Measurements from ENCODE around the gene GMPR2. TPM values are rescaled to one million over a fixed set of nuclear protein-coding genes. Genes with fewer than 3 reads are reported as not detected.
A peak's percentile ranks its signal among the peaks of the same experiment; 100 is the strongest.

The GMPR2 gene
- total RNA-seq, 2 experiments from 2014 or later = 45.6 to 49.3 TPM

GRCh38 chr14:24207104-24207551, 25.6 kb upstream of the GMPR2 start:
- ChIA-PET CTCF (interaction anchor here (1.6 kb wide), 1 partner anchor 101 kb away, joined by 5 read pairs; no protein-coding TSS in a partner anchor), POLR2A (interaction anchor here (0.8 to 8.5 kb wide), 6 partner anchors 9 to 51 kb away, joined by 3 to 58 read pairs (median 4); partner anchors contain the start of genes MDP1 and TM9SF1)
- peaks cover 76% of the 10 kb centered on the region for H3K36me3 Mint-ChIP-seq (ENCODE audit: low read depth)
- H3K9me3 Mint-ChIP-seq = peaks cover 8% of the 10 kb centered on the region
- intact Hi-C loops (cut with micrococcal nuclease) = no loop called here
- H3K27me3 Mint-ChIP-seq = no peaks in the 10 kb centered on the region
- ATAC-seq = peak; percentile 30
- no peak overlapping the region for H3K4me3 Mint-ChIP-seq
- no peak for DNase-seq
- peaks cover 50% of the 10 kb centered on the region for H3K4me1 Mint-ChIP-seq (ENCODE audit: low read depth)
- peak overlapping the region; percentile 60 for H3K27ac Mint-ChIP-seq
- TF ChIP-seq CTCF (IDR thresholded peaks at IDR 0.05) = no peak

GRCh38 chr14:24207625-24208024, 25.1 kb upstream of the GMPR2 start:
- no peak overlapping the region for H3K4me3 Mint-ChIP-seq
- DNase-seq (no peak), ATAC-seq (no peak)
- intact Hi-C loops (cut with micrococcal nuclease) = no loop called here
- H3K36me3 Mint-ChIP-seq (ENCODE audit: low read depth) = peaks cover 73% of the 10 kb centered on the region
- H3K9me3 Mint-ChIP-seq = peaks cover 5% of the 10 kb centered on the region
- ChIA-PET POLR2A (interaction anchor here (1.0 to 8.5 kb wide), 5 partner anchors 8 to 52 kb away, joined by 3 to 58 read pairs (median 5); partner anchors contain the start of genes MDP1 and TM9SF1), CTCF (interaction anchor here (1.6 kb wide), 1 partner anchor 101 kb away, joined by 5 read pairs; no protein-coding TSS in a partner anchor)
- H3K27ac Mint-ChIP-seq = peak overlapping the region; percentile 60
- TF ChIP-seq CTCF (IDR thresholded peaks at IDR 0.05) = no peak
- H3K4me1 Mint-ChIP-seq (ENCODE audit: low read depth) = peaks cover 50% of the 10 kb centered on the region
- H3K27me3 Mint-ChIP-seq = no peaks in the 10 kb centered on the region

- Mint-ChIP-seq H3K27me3 (no peaks in the 10 kb centered on the region), H3K4me3 (peak overlapping the region; percentile 97), H3K4me1 (ENCODE audit: low read depth) (peaks cover 56% of the 10 kb centered on the region), H3K9me3 (no peaks in the 10 kb centered on the region), H3K27ac (peak overlapping the region; percentile 98), H3K36me3 (ENCODE audit: low read depth) (peaks cover 64% of the 10 kb centered on the region)
- ATAC-seq = no peak
- ChIA-PET CTCF (interaction anchor here (1.2 to 4.7 kb wide), 3 partner anchors 10 to 96 kb away, joined by 3 to 24 read pairs (median 3); partner anchors contain the start of genes CIDEB and TINF2), POLR2A (interaction anchor here (0.6 to 8.5 kb wide), 4 partner anchors 16 to 65 kb away, joined by 3 to 58 read pairs (median 4); partner anchors contain the start of genes PSME2, TINF2 and TM9SF1)
- no peak for DNase-seq
- intact Hi-C loops (cut with micrococcal nuclease) = no loop called here
- TF ChIP-seq CTCF (IDR thresholded peaks at IDR 0.05) = no peak
These were observed 21.4 kb upstream of the GMPR2 start for GRCh38 chr14:24211311-24211710.

GRCh38 chr14:24212924-24213865, 19.5 kb upstream of the GMPR2 start, which contains the start of gene CHMP4A:
CHMP4A (minus strand) TSS chr14:24213488; CDS start chr14:24213439, 49 bp downstream.
- no peaks in the 10 kb centered on the region for H3K9me3 Mint-ChIP-seq
- H3K27me3 Mint-ChIP-seq = no peaks in the 10 kb centered on the region
- ChIA-PET CTCF (interaction anchor here (0.8 to 4.7 kb wide), 10 partner anchors 15 to 218 kb away, joined by 3 to 25 read pairs (median 10); partner anchors contain the start of genes CIDEB, DHRS1, NOP9 and TINF2), POLR2A (interaction anchor here (0.6 to 4.1 kb wide), 32 partner anchors 9 to 126 kb away, joined by 3 to 41 read pairs (median 3); partner anchors contain the start of genes CIDEB, DHRS1, GMPR2 and IPO4)
- intact Hi-C loops (cut with micrococcal nuclease) = no loop called here
- DNase-seq = peak; percentile 99
- peak within 1 kb of the TSS; percentile 98 for H3K27ac Mint-ChIP-seq
- peak within 1 kb of the TSS; percentile 97 for H3K4me3 Mint-ChIP-seq
- peak; percentile 85 for ATAC-seq
- H3K4me1 Mint-ChIP-seq (ENCODE audit: low read depth) = peaks cover 45% of the 10 kb centered on the region
- no peak for TF ChIP-seq CTCF (IDR thresholded peaks at IDR 0.05)
- H3K36me3 Mint-ChIP-seq (ENCODE audit: low read depth) = peaks cover 49% of the 10 kb centered on the region
